Measurements from ENCODE around the gene JUN. TPM values are rescaled to one million over a fixed set of nuclear protein-coding genes. Genes with fewer than 3 reads are reported as not detected.

The JUN gene
- total RNA-seq, 1 donor, result 55.0 TPM

- DNase-seq (ENCODE audit: low read depth), result no peak
- peak overlapping the region; percentile 68 for H3K4me3 ChIP-seq (ENCODE audit: low read depth, low read length)
- TF ChIP-seq CTCF (IDR thresholded peaks at IDR 0.05; ENCODE audit: insufficient read depth, low read length), result no peak
Observed at GRCh38 chr1:58815686-58816071, 31.8 kb upstream of the JUN start.

GRCh38 chr1:58815069-58815685 lies 31.3 kb upstream of the JUN start:
- peak; percentile 83 for DNase-seq (ENCODE audit: low read depth)
- H3K4me3 ChIP-seq (ENCODE audit: low read depth, low read length), result peak overlapping the region; percentile 68
- no peak for TF ChIP-seq CTCF (IDR thresholded peaks at IDR 0.05; ENCODE audit: insufficient read depth, low read length)

GRCh38 chr1:58814251-58815068 lies 30.6 kb upstream of the JUN start:
- H3K4me3 ChIP-seq (ENCODE audit: low read depth, low read length), result no peak overlapping the region
- no peak for TF ChIP-seq CTCF (IDR thresholded peaks at IDR 0.05; ENCODE audit: insufficient read depth, low read length)
- no peak for DNase-seq (ENCODE audit: low read depth)

GRCh38 chr1:58813801-58814200 lies 30.0 kb upstream of the JUN start:
- H3K4me3 ChIP-seq (ENCODE audit: low read depth, low read length), result no peak overlapping the region
- TF ChIP-seq CTCF (IDR thresholded peaks at IDR 0.05; ENCODE audit: insufficient read depth, low read length), result no peak
- no peak for DNase-seq (ENCODE audit: low read depth)

GRCh38 chr1:58813361-58813760 lies 29.5 kb upstream of the JUN start:
- H3K4me3 ChIP-seq (ENCODE audit: low read depth, low read length), result no peak overlapping the region
- no peak for DNase-seq (ENCODE audit: low read depth)
- no peak for TF ChIP-seq CTCF (IDR thresholded peaks at IDR 0.05; ENCODE audit: insufficient read depth, low read length)

- H3K4me3 ChIP-seq (ENCODE audit: low read depth, low read length), result no peak overlapping the region
- no peak for TF ChIP-seq CTCF (IDR thresholded peaks at IDR 0.05; ENCODE audit: insufficient read depth, low read length)
- DNase-seq (ENCODE audit: low read depth), result no peak
Observed at GRCh38 chr1:58812926-58813325, 29.1 kb upstream of the JUN start.
